GM23338 (cell line): ENCODE data around the gene GRM4.
A peak's percentile ranks its signal among the peaks of the same experiment; 100 is the strongest.

Experiments used
- CREB1 ChIP-seq: fragments of 250-450 bp; sonication (Bioruptor Pico); IDR thresholded peaks from 2 replicates; pipeline ENCODE4 v1.5.0; 2020; ENCODE audit warnings: low read depth, mild to moderate bottlenecking, moderate library complexity
- EZH2 ChIP-seq: fragments of 200-600 bp; sonication (generic); IDR thresholded peaks from one replicate; pipeline ENCODE4 v1.8.0; 2017; ENCODE audit warnings: antibody characterized with exemption, mild to moderate bottlenecking, low read depth; ENCODE audit not compliant: unreplicated experiment
- EZH2phosphoT487 ChIP-seq: fragments of 200-600 bp; sonication (generic); IDR thresholded peaks from one replicate; pipeline ENCODE4 v1.8.1; 2018; ENCODE audit warnings: antibody characterized with exemption; ENCODE audit not compliant: unreplicated experiment
- JUNB ChIP-seq: IDR thresholded peaks from one replicate; pipeline ENCODE4 v1.6.1; 2016; ENCODE audit warnings: antibody characterized with exemption; ENCODE audit not compliant: unreplicated experiment
- NANOG ChIP-seq: IDR thresholded peaks from 2 replicates; pipeline ENCODE4 v1.6.1; 2016; ENCODE audit warnings: antibody characterized with exemption, borderline replicate concordance
- POLR2AphosphoS5 ChIP-seq: IDR thresholded peaks from 2 replicates; pipeline ENCODE4 v1.6.1; 2016; ENCODE audit warnings: antibody characterized with exemption, low read depth
- STAT1 ChIP-seq: IDR thresholded peaks from one replicate; pipeline ENCODE4 v1.6.1; 2016; ENCODE audit warnings: antibody characterized with exemption; ENCODE audit not compliant: unreplicated experiment
- ZNF114 ChIP-seq: fragments of 250-450 bp; sonication (Bioruptor Pico); IDR thresholded peaks from 2 replicates; pipeline ENCODE4 v1.5.0; 2020; ENCODE audit warnings: mild to moderate bottlenecking, moderate library complexity
- ZNF331 ChIP-seq: fragments of 250-450 bp; sonication (Bioruptor Pico); IDR thresholded peaks from 2 replicates; pipeline ENCODE4 v1.5.0; 2020; ENCODE audit warnings: low read depth, mild to moderate bottlenecking, moderate library complexity
- TF ChIP-seq, protein P1 (sequence below), 2 experiments: fragments of 200-600 bp in 1 of 2; sonication (generic) in 1 of 2; conservative IDR thresholded peaks; 2 replicates each; pipeline versions ENCODE4 v1.5.1 to v1.6.1; 2016 to 2017; ENCODE audit warnings: antibody characterized with exemption in 2 of 2, low read depth in 2 of 2, mild to moderate bottlenecking in 2 of 2, moderate library complexity in 1 of 2
- TF ChIP-seq, protein P2 (sequence below): IDR thresholded peaks from one replicate; pipeline ENCODE4 v1.6.1; 2018; ENCODE audit warnings: antibody characterized with exemption; ENCODE audit not compliant: unreplicated experiment
- TF ChIP-seq, protein P3 (sequence below): IDR thresholded peaks from 2 replicates; pipeline ENCODE4 v1.6.1; 2016; ENCODE audit warnings: antibody characterized with exemption
- TF ChIP-seq, protein P4 (sequence below): fragments of 250-450 bp; sonication (Bioruptor Pico); IDR thresholded peaks from 2 replicates; pipeline ENCODE4 v1.5.0; 2020; ENCODE audit warnings: mild to moderate bottlenecking, moderate library complexity

DNA sequence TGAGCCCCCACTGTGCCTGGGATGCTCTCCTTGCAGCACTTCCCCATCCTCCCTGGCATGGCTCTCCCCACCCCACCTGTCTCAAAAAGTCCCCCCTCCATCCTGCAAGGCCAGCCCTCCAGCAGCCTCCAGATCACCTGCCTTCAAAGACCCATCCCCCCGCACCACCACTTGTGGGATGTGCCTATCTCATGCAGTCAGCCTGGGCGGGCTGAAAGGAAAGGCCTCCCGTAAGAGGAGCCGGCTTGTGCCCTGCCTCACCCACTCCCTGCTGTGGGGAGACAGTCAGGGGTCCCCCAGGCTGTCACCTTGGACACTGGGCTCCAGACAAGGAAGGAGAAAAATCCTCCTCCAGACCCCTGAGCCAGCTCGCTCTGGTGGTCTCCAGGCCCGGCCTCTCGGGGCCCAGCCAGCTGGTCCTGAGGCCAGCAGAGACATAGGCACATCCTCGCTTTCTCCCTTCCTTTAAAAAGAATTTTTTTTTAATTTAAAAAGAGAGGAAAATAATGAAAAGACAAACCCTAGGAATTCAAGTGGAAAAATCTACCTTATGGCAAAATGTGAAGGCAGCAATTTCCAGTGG lies 77.3 kb downstream of the GRM4 start:
- TF ChIP-seq EZH2phosphoT487, result no peak
- no peak for TF ChIP-seq NANOG
- TF ChIP-seq, protein P1, sequence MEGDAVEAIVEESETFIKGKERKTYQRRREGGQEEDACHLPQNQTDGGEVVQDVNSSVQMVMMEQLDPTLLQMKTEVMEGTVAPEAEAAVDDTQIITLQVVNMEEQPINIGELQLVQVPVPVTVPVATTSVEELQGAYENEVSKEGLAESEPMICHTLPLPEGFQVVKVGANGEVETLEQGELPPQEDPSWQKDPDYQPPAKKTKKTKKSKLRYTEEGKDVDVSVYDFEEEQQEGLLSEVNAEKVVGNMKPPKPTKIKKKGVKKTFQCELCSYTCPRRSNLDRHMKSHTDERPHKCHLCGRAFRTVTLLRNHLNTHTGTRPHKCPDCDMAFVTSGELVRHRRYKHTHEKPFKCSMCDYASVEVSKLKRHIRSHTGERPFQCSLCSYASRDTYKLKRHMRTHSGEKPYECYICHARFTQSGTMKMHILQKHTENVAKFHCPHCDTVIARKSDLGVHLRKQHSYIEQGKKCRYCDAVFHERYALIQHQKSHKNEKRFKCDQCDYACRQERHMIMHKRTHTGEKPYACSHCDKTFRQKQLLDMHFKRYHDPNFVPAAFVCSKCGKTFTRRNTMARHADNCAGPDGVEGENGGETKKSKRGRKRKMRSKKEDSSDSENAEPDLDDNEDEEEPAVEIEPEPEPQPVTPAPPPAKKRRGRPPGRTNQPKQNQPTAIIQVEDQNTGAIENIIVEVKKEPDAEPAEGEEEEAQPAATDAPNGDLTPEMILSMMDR (conservative IDR thresholded peaks at IDR 0.05; ENCODE audit: low read depth in 2 of 2), result peak in 1 of 2 experiments; percentile 17; a peak in 1 of 4 replicates
- no peak for TF ChIP-seq JUNB
- no peak for TF ChIP-seq POLR2AphosphoS5
- no peak for TF ChIP-seq EZH2
- TF ChIP-seq CREB1 (CRISPR knock-in tag), result no peak
- TF ChIP-seq, protein P2, sequence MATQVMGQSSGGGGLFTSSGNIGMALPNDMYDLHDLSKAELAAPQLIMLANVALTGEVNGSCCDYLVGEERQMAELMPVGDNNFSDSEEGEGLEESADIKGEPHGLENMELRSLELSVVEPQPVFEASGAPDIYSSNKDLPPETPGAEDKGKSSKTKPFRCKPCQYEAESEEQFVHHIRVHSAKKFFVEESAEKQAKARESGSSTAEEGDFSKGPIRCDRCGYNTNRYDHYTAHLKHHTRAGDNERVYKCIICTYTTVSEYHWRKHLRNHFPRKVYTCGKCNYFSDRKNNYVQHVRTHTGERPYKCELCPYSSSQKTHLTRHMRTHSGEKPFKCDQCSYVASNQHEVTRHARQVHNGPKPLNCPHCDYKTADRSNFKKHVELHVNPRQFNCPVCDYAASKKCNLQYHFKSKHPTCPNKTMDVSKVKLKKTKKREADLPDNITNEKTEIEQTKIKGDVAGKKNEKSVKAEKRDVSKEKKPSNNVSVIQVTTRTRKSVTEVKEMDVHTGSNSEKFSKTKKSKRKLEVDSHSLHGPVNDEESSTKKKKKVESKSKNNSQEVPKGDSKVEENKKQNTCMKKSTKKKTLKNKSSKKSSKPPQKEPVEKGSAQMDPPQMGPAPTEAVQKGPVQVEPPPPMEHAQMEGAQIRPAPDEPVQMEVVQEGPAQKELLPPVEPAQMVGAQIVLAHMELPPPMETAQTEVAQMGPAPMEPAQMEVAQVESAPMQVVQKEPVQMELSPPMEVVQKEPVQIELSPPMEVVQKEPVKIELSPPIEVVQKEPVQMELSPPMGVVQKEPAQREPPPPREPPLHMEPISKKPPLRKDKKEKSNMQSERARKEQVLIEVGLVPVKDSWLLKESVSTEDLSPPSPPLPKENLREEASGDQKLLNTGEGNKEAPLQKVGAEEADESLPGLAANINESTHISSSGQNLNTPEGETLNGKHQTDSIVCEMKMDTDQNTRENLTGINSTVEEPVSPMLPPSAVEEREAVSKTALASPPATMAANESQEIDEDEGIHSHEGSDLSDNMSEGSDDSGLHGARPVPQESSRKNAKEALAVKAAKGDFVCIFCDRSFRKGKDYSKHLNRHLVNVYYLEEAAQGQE, result no peak
- no peak for TF ChIP-seq ZNF331 (CRISPR knock-in tag)
- TF ChIP-seq, protein P3, sequence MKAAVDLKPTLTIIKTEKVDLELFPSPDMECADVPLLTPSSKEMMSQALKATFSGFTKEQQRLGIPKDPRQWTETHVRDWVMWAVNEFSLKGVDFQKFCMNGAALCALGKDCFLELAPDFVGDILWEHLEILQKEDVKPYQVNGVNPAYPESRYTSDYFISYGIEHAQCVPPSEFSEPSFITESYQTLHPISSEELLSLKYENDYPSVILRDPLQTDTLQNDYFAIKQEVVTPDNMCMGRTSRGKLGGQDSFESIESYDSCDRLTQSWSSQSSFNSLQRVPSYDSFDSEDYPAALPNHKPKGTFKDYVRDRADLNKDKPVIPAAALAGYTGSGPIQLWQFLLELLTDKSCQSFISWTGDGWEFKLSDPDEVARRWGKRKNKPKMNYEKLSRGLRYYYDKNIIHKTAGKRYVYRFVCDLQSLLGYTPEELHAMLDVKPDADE, result no peak
- no peak for TF ChIP-seq ZNF114 (CRISPR knock-in tag)
- TF ChIP-seq, protein P4, sequence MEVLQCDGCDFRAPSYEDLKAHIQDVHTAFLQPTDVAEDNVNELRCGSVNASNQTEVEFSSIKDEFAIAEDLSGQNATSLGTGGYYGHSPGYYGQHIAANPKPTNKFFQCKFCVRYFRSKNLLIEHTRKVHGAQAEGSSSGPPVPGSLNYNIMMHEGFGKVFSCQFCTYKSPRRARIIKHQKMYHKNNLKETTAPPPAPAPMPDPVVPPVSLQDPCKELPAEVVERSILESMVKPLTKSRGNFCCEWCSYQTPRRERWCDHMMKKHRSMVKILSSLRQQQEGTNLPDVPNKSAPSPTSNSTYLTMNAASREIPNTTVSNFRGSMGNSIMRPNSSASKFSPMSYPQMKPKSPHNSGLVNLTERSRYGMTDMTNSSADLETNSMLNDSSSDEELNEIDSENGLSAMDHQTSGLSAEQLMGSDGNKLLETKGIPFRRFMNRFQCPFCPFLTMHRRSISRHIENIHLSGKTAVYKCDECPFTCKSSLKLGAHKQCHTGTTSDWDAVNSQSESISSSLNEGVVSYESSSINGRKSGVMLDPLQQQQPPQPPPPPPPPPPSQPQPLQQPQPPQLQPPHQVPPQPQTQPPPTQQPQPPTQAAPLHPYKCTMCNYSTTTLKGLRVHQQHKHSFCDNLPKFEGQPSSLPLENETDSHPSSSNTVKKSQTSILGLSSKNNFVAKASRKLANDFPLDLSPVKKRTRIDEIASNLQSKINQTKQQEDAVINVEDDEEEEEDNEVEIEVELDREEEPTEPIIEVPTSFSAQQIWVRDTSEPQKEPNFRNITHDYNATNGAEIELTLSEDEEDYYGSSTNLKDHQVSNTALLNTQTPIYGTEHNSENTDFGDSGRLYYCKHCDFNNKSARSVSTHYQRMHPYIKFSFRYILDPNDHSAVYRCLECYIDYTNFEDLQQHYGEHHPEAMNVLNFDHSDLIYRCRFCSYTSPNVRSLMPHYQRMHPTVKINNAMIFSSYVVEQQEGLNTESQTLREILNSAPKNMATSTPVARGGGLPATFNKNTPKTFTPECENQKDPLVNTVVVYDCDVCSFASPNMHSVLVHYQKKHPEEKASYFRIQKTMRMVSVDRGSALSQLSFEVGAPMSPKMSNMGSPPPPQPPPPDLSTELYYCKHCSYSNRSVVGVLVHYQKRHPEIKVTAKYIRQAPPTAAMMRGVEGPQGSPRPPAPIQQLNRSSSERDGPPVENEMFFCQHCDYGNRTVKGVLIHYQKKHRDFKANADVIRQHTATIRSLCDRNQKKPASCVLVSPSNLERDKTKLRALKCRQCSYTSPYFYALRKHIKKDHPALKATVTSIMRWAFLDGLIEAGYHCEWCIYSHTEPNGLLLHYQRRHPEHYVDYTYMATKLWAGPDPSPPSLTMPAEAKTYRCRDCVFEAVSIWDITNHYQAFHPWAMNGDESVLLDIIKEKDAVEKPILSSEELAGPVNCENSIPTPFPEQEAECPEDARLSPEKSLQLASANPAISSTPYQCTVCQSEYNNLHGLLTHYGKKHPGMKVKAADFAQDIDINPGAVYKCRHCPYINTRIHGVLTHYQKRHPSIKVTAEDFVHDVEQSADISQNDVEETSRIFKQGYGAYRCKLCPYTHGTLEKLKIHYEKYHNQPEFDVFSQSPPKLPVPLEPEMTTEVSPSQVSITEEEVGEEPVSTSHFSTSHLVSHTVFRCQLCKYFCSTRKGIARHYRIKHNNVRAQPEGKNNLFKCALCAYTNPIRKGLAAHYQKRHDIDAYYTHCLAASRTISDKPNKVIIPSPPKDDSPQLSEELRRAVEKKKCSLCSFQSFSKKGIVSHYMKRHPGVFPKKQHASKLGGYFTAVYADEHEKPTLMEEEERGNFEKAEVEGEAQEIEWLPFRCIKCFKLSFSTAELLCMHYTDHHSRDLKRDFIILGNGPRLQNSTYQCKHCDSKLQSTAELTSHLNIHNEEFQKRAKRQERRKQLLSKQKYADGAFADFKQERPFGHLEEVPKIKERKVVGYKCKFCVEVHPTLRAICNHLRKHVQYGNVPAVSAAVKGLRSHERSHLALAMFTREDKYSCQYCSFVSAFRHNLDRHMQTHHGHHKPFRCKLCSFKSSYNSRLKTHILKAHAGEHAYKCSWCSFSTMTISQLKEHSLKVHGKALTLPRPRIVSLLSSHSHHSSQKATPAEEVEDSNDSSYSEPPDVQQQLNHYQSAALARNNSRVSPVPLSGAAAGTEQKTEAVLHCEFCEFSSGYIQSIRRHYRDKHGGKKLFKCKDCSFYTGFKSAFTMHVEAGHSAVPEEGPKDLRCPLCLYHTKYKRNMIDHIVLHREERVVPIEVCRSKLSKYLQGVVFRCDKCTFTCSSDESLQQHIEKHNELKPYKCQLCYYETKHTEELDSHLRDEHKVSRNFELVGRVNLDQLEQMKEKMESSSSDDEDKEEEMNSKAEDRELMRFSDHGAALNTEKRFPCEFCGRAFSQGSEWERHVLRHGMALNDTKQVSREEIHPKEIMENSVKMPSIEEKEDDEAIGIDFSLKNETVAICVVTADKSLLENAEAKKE (CRISPR knock-in tag), result no peak
- TF ChIP-seq STAT1, result no peak
